ENCODE measurements around the gene SBF1.

DNA sequence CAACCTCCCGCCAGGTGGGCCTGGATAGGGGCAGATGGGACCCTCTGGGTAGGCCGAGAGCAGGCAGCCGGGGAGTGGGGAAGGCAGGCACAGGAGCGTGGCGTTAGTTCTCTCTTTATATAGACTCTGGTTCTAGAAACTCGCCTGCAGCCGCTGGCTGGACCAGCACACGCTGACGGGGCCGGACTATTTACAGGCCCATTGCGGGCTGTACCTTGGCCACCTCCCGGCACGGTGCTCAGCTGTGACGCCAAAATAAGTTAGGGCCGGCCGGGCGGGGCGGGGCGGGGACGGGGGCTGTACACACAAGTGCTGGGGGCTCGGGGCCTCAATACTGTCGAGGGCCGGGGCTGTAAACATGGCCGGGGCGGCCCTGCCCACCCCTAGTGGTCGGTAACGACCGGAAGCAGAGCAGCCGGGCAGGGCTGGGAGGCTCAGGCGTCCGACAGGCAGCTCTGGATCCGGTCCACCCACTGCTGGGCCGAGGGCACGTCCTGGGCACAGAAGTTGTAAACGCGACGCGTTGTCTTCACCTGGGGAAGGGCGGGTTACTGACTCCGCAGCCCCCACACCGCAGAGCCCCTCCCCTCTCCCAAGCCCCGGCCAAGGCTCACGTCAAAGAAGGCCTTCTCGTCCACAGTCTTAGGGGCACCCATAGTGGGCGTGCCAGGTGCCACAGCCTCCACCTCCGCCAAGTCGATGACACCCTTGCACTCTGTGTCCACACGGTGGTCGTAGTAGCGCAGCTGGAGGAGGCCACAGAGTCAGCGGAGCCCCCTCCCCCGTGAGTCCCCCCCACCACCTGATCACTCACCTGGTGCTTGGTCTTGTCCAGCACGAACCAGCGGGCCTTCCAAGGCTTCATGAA lies 27.9 kb downstream of the SBF1 start:
- TF ChIP-seq CTCF (IDR thresholded peaks at IDR 0.05) (no peak), POLR2A (IDR thresholded peaks at IDR 0.05) (no peak)
